SH-SY5Y (cell line): Measurements from ENCODE around the gene TFEB.

Experiments
- GATA2 ChIP-seq: IDR thresholded peaks from 2 replicates; pipeline ENCODE4 v1.6.1; 2011; ENCODE audit warnings: mild to moderate bottlenecking, low read depth, low read length
- GATA3 ChIP-seq: IDR thresholded peaks from 2 replicates; pipeline ENCODE4 v1.6.1; 2011; ENCODE audit warnings: low read depth, mild to moderate bottlenecking, low read length, moderate library complexity

The TFEB gene

DNA sequence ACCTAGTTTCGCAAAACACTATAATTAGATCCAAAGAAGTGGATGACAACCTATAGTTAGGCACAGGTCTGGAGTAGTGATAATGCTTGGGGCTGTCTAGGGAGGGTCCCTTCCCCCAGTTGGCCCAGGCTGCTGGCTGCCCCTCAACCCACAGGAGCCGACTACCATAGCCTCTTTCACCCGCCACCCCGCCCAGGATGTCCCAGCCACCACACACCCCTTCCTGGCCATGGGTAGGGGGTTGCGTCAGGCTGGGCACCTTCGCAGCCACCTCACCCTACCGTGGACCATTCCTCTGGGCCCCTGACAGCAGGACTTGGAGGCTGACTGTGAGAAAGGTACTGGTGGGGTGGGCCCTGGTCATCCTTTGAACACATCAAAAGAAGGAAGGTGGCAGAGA is 8.5 kb downstream of the TFEB start:
- TF ChIP-seq GATA3 (no peak), GATA2 (no peak)

GRCh38 chr6:41724586-41725501 is 10.6 kb downstream of the TFEB start:
- TF ChIP-seq GATA3 = no peak
- no peak for TF ChIP-seq GATA2

- TF ChIP-seq GATA3 = no peak
- TF ChIP-seq GATA2 = no peak
Measured at GRCh38 chr6:41724228-41724580, 11.2 kb downstream of the TFEB start.

DNA sequence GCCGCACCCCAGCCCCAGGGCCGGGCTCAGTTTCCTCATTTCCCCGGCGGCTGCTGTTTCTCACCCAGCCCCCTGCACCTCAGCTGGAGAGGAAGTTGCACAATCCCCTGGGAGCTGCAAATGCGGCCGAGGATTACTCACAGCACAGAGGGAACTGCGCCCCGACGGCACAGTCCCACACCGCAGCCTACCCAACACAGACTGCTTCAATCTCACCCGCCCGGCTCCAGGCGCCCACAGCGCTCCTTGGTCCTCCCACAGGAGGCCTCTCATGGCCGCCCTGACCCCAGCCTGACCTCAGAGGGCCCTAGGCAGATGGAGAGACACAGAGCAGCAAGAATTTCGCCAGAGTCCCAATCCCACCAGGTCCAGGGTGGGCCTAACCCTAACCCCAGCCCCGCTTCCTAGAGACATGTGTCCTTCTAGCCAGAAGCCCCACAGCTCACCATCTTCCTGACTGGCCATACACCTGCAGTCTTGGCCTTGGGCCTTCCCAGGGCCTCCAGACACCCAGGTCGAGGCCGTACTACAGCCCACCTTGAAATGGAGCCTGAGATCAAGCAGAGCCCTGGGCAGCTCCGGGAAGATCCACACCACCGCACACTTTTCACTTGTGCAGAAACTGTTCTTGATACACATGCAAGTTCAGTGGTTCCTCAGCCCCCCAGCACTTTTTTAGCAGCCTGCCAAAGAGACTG is 11.7 kb downstream of the TFEB start:
- no peak for TF ChIP-seq GATA2
- TF ChIP-seq GATA3 = no peak

DNA sequence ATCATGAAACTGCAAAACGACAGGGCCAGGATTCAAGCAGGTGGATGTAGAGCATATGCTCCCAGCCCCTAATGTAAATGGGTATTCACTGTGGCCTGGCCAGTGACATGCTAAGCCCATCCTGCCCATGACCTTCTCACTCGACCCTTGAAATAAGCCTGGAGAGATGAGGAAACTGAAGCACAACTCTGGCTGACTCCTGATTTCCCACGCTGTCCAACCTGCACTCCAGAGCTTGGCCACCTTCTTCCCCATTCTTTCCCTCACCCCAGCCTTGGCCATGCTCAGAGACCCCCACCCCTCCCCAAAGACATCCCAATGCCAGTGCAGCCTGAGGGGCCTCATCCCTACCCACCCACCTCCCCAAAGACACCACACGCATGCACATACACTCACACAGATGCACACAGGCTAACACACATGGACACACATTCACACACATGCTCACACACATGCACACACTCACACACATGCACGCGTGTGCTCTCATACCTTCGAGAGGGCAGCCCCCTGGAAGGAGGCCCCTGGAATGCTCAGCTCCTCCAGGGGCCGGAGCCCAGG is 12.4 kb downstream of the TFEB start:
- no peak for TF ChIP-seq GATA2
- no peak for TF ChIP-seq GATA3

- TF ChIP-seq GATA2 = no peak
- TF ChIP-seq GATA3 = no peak
Measured at GRCh38 chr6:41721414-41721813, 14.0 kb downstream of the TFEB start.

- TF ChIP-seq GATA2 = no peak
- TF ChIP-seq GATA3 = no peak
Measured at GRCh38 chr6:41720783-41721182, 14.6 kb downstream of the TFEB start.

DNA sequence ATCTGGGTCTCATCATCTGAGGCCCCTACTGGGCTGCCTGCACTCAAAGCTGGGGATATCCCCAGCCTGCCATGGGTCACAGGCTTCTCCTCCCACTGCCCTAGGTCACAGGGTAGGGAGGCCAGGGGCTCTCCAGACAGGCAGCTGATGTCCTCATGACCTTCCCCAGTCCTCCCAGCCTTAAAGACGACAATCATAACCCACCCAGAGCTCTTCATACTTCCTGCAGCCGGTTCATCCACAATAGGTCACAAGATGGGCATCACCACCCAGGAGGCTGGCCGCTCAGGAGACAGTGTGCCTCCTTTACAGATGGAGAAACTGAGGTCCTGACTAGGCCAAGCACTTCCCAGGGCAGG is 15.2 kb downstream of the TFEB start:
- no peak for TF ChIP-seq GATA2

DNA sequence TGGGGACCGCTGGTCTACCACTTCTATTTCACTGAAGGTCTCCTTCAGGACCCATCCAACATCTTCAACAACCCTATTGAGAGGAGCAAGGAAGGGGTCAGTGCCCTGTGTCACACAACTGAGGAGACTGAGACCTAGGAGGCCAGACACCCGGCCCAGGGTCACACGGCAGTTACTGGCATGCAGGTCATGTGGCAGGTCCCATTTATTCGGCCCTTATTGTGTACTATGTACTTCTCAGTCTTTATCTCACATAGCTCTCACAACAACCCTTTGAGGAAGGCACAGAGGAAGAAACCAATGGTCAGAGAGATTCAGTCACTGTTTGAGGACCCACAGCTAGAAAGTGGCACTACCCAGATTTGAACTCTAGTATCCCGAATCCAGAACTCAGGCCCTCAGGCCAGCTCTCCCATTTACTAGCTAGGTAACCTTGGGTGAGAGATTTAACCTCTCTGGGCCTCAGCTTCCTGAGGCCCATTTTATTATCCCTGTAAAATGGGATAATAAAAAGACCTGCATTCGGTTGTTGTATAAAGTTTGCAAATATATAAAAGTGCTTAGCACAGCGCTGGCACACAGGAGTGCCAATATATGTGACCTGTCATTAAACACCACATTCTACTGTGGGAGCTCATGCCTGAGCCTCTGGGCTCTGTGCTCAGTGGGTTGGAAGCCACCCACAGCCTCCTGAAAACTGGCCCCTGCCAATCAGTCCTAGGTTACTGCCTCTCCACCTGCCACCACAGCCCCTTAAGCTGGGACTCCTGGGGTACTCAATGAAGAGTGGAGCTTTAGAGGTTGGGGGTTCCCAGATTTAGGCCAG is 15.8 kb downstream of the TFEB start:
- TF ChIP-seq GATA2 (no peak), GATA3 (no peak)

- TF ChIP-seq GATA3 = no peak
- TF ChIP-seq GATA2 = no peak
Measured at GRCh38 chr6:41718828-41719227, 16.6 kb downstream of the TFEB start.

- no peak for TF ChIP-seq GATA3
- no peak for TF ChIP-seq GATA2
Measured at GRCh38 chr6:41717392-41717736, 18.0 kb downstream of the TFEB start.

- TF ChIP-seq GATA3 = no peak
- no peak for TF ChIP-seq GATA2
Measured at GRCh38 chr6:41716516-41717391, 18.7 kb downstream of the TFEB start.

- TF ChIP-seq GATA2 (no peak), GATA3 (no peak)
Measured at GRCh38 chr6:41715795-41716515, 19.5 kb downstream of the TFEB start.
